Subcutaneous adipose tissue (tissue), 4 donors: ENCODE measurements around the gene ARHGAP45. TPM values are rescaled to one million over a fixed set of nuclear protein-coding genes. Genes with fewer than 3 reads are reported as not detected.

Source experiments
- total RNA-seq, 4 donors: library from RNA; depleted of rRNA; stranded (reverse); fragments of >200 nt; gene quantifications; one replicate each; pipeline ENCODE4 v1.1.0, GENCODE V29; 2016
- TF ChIP-seq, protein P1 (sequence below): fragments of 450-650 bp; IDR thresholded peaks from one replicate; pipeline ENCODE4 v1.5.1; 2016; ENCODE audit warnings: low read depth, mild to moderate bottlenecking, control low read depth, antibody characterized with exemption, moderate library complexity

ARHGAP45 gene
- total RNA-seq, 4 donors from 2014 or later: 31.3 to 52.5 (median 44.0) TPM

DNA sequence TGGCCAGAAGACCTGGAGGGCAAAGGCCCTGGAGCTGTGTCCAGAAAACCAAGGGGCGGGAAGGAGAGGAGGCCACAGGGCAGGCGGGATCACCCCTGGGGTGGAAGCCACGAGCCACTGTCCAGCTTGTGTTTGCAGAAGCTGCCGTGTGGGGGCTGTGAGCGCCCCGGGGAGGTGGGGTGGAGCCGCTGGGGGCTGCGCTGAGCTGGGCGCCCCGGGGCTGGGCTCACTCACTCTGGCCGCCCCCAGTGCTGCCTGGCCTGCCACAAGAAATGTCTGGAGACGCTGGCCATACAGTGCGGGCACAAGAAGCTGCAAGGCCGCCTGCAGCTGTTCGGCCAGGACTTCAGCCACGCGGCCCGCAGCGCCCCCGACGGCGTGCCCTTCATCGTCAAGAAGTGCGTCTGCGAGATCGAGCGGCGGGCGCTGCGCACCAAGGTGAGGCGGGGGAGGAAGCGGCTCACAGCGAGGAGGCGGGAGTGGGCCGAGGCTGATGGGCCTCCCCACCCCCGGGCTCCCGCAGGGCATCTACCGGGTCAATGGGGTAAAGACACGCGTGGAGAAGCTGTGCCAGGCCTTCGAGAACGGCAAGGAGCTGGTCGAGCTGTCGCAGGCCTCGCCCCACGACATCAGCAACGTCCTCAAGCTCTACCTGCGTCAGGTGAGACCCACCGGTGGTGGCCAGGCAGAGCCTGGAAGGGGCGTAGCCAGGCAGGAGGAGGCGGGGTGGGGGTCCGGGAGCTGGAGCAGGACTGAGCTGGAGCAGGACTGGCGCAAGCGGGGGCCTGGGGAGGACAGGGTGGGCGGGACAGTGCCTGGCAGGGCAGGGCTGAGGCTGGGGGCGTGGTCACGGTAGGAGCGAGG lies 14.6 kb downstream of the ARHGAP45 start:
- TF ChIP-seq, protein P1, sequence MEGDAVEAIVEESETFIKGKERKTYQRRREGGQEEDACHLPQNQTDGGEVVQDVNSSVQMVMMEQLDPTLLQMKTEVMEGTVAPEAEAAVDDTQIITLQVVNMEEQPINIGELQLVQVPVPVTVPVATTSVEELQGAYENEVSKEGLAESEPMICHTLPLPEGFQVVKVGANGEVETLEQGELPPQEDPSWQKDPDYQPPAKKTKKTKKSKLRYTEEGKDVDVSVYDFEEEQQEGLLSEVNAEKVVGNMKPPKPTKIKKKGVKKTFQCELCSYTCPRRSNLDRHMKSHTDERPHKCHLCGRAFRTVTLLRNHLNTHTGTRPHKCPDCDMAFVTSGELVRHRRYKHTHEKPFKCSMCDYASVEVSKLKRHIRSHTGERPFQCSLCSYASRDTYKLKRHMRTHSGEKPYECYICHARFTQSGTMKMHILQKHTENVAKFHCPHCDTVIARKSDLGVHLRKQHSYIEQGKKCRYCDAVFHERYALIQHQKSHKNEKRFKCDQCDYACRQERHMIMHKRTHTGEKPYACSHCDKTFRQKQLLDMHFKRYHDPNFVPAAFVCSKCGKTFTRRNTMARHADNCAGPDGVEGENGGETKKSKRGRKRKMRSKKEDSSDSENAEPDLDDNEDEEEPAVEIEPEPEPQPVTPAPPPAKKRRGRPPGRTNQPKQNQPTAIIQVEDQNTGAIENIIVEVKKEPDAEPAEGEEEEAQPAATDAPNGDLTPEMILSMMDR: no peak

DNA sequence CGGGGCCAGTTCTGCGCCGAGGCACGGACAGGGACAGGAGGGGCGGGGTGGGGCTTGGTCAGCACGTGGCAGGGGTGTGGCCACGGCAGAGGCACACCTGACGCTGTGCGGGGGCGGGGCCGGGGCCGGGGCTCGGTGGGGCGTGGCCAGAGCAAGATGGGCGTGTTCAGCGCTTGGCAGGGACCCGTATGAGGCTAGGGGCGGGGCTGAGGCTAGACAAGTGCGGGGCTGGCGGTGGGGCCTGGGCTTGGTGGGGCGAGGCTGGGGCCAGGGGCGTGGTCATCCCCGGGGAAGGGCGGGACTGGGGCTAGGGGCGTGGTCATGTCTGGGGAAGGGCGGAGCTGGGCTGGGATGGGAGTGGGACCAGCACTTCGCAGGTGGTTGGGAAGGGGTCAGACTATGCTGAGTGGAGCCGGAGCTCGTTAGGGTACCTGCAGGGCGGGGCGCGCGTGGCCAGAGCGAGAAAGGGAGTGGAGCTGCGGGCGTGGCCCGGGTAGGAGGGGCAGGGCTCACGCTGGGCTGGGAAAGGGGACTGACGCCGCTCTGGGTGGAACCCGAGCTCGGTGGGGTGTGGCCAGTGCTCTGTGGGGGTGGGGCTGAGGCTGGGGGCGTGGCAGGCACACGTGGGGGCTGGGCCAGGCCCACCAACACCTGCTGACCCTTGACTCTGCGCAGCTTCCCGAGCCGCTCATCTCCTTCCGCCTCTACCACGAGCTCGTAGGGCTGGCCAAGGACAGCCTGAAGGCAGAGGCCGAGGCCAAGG lies 15.4 kb downstream of the ARHGAP45 start:
- TF ChIP-seq, protein P1: no peak

DNA sequence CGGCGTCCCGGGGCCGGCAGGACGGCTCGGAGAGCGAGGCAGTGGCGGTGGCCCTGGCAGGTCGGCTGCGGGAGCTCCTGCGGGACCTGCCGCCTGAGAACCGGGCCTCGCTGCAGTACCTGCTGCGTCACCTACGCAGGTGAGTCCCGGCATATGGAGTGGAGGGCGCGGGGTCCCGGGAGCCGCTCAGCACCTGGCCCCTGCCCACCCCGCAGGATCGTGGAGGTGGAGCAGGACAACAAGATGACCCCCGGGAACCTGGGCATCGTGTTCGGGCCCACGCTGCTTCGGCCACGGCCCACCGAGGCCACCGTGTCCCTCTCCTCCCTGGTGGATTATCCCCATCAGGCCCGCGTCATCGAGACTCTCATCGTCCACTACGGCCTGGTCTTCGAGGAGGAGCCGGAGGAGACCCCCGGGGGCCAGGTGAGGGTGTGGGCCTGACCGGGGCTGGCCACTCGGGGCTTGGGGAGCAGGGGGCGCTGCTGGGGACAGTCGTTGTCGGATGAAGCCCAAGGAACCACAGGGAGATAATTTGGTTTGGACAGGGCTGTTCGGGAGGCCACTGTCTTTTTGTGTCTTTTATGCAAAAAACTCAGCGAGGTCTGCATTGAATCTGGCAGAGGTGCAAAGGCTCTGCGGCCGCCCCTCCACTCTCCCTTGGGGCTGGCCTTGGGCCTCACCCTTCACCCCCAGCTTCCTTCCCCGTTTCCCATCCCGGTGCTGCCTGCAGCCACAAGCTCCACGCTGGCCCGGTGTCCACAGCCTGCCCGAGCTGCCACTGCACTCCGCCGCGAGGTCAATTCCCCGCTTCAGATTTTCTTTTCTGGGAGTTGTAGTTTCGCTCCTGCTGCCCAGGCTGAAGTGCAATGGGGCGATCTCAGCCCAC lies 16.2 kb downstream of the ARHGAP45 start:
- TF ChIP-seq, protein P1: no peak

DNA sequence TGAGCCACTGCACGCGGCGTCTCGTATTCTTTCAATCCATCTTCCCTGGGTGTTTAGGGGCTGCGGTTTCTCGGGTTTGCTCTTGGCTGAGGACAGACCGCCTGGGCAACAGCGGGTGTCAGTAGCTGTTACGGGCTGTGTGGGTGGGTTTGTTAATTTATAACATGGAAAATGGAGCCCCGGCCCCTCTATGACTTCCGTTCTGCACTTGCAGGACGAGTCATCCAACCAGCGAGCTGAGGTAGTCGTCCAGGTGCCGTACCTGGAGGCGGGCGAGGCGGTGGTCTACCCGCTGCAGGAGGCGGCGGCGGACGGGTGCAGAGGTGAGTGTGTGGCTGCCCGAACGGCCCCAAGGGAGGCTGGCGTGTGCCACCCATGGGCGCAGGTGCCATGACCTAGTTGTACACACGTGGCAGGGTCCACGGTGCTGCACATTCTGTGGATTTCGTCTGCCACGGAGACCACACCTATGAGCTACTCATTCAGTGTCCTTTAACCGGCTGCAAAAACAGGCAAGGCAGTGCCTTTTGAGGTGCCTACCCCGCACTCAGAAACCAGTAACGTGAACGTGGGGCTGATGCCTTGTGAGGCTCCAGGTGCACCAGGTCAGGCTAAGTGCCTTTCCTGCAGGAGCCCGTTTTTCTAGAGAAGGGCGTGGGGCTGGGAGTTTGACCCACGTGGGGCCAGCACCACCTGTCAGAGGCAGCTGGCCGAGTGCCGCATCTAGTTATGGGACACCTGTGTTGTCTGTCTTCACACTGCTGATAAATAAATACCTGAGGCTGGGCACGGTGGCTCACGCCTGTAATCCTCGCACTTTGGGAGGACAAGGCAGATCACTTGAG lies 17.3 kb downstream of the ARHGAP45 start:
- TF ChIP-seq, protein P1: no peak

DNA sequence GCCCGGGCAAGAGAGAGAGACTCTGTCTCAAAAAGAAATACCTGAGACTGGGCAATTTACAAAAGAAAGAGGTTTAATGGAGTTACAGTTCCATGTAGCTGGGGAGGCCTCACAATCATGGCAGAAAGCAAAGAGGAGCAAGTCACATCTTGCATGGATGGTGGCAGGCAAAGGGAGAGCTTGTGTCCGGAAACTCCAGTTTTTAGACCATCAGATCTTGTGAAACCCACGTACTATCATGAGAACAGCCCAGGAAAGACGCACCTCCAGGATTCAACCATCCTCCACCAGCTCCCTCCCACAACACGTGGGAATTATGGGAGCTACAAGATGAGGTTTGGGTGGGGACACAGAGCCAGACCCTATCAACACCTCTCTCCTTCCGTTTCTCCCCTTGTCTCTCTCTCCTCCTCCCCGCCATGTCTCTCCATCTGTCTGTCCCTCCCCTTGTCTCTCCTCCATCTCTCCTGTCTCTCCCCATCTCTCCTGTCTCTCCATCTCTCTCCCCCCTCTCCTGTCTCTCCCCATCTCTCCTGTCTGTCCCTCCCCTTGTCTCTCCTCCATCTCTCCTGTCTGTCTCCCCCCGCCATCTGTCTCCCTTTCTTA lies 18.2 kb downstream of the ARHGAP45 start:
- TF ChIP-seq, protein P1: no peak

DNA sequence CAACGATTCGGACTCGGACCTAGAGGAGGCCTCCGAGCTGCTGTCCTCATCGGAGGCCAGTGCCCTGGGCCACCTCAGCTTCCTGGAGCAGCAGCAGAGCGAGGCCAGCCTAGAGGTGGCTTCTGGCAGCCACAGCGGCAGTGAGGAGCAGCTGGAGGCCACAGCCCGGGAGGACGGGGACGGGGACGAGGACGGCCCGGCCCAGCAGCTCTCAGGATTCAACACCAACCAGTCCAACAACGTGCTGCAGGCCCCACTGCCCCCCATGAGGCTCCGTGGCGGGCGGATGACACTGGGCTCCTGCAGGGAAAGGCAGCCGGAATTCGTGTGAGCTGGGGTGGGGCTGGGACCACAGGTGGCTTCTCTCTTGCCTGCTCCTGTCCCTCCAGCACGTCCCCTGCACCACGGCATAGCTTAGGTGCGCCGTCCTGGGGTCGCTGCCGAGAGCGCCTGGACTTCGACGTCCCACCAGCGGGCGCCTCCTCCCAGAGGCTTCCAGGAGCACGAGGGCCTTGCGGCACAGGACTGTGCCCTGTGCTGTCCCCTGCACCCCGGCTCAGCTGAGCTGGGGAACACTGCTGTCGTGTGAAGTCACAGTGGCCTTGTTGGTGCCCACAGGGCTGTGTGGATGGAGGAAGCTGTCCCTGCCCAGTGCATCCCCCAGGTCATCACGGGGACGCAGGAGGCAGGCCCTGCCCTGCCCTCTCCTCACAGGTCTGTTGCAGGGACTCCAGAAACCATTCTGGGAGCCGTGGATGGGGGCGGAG lies 18.9 kb downstream of the ARHGAP45 start:
- TF ChIP-seq, protein P1: no peak
